ENCODE data around the gene POMP.

DNA sequence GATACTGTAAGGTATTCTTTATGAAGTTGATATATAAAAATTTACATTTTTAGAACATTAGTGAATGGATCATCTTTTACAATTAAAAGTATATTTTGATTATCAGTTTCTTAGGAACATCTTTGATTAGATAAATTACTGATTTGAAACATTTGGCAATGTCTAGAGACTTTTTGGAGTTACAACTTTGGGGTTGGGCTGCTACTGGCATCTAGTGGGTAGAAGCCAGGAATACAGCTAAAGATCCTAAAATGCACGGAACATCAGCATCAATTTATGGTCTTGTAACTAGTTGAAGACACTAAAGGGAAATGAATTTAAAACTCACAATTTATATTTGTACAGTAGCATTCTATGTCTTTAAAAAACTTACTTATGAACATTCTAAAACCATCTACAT is 19.9 kb downstream of the POMP start:
- TF ChIP-seq POLR2AphosphoS5 (IDR thresholded peaks at IDR 0.05): no peak
- TF ChIP-seq, protein P1, sequence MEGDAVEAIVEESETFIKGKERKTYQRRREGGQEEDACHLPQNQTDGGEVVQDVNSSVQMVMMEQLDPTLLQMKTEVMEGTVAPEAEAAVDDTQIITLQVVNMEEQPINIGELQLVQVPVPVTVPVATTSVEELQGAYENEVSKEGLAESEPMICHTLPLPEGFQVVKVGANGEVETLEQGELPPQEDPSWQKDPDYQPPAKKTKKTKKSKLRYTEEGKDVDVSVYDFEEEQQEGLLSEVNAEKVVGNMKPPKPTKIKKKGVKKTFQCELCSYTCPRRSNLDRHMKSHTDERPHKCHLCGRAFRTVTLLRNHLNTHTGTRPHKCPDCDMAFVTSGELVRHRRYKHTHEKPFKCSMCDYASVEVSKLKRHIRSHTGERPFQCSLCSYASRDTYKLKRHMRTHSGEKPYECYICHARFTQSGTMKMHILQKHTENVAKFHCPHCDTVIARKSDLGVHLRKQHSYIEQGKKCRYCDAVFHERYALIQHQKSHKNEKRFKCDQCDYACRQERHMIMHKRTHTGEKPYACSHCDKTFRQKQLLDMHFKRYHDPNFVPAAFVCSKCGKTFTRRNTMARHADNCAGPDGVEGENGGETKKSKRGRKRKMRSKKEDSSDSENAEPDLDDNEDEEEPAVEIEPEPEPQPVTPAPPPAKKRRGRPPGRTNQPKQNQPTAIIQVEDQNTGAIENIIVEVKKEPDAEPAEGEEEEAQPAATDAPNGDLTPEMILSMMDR (IDR thresholded peaks at IDR 0.05): no peak
- no peak for TF ChIP-seq POLR2A (IDR thresholded peaks at IDR 0.05)
- no peak for TF ChIP-seq EP300 (IDR thresholded peaks at IDR 0.05; ENCODE audit: low read depth)
